Lower leg skin (tissue), 3 donors: ENCODE measurements around the gene HBA1.
"Not testable (repeated sequence)": the region's sequence is repeated elsewhere in the genome, so short reads cannot be mapped to it uniquely, and the experiment has no call there.

Source experiments
- CTCF ChIP-seq, 3 donors: fragments of 450-650 bp; IDR thresholded peaks; one replicate each; pipeline ENCODE4 v1.5.1; 2016; ENCODE audit warnings: antibody characterized with exemption in 3 of 3, mild to moderate bottlenecking in 3 of 3, moderate library complexity in 2 of 3
- POLR2A ChIP-seq, 2 donors: fragments of 450-650 bp; IDR thresholded peaks; one replicate each; pipeline ENCODE4 v1.6.1; 2016 to 2017; ENCODE audit warnings: antibody characterized with exemption in 2 of 2, mild to moderate bottlenecking in 1 of 2, moderate library complexity in 1 of 2

DNA sequence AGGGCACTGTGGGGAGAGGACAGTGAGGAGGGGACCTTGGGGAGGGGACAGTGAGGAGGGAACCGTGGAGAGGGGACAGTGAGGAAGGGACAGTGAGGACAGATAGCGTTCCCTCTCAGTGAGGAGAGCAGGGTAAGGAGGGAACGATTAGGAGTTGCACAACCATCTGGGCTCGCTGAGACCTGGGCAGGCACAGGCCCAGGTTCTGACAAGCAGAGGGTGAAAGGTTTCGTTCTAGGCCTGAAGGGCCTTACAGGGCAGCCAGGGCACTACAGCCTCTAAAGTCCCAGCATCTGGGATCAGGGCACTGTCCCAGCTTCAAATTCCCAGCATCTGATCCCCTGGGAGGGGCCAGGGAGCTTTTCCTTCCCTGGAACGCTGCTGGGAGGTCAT is 23.4 kb upstream of the HBA1 start:
- TF ChIP-seq CTCF, POLR2A (IDR thresholded peaks at IDR 0.05): not testable (repeated sequence)
